IPS DF 19.7 (cell line): Measurements from ENCODE around the gene OBI1.

Experiments used
- DNase-seq: peaks from one replicate; pipeline ENCODE4 v3.0.0-alpha.2; 2013; ENCODE audit warnings: low read depth, low spot score

The OBI1 gene, protein sequence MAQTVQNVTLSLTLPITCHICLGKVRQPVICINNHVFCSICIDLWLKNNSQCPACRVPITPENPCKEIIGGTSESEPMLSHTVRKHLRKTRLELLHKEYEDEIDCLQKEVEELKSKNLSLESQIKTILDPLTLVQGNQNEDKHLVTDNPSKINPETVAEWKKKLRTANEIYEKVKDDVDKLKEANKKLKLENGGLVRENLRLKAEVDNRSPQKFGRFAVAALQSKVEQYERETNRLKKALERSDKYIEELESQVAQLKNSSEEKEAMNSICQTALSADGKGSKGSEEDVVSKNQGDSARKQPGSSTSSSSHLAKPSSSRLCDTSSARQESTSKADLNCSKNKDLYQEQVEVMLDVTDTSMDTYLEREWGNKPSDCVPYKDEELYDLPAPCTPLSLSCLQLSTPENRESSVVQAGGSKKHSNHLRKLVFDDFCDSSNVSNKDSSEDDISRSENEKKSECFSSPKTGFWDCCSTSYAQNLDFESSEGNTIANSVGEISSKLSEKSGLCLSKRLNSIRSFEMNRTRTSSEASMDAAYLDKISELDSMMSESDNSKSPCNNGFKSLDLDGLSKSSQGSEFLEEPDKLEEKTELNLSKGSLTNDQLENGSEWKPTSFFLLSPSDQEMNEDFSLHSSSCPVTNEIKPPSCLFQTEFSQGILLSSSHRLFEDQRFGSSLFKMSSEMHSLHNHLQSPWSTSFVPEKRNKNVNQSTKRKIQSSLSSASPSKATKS

GRCh38 chr13:78658630-78659449 lies at the start of gene OBI1:
Gene OBI1, minus strand, starts transcription at chr13:78659155. Its CDS starts 35 bp downstream, at chr13:78659120.
- peak; percentile 50 for DNase-seq

GRCh38 chr13:78701383-78701782 lies 42.4 kb upstream of the OBI1 start:
- DNase-seq, result no peak

- DNase-seq, result no peak
These were observed 41.4 kb upstream of the OBI1 start for GRCh38 chr13:78700121-78700910.

DNA sequence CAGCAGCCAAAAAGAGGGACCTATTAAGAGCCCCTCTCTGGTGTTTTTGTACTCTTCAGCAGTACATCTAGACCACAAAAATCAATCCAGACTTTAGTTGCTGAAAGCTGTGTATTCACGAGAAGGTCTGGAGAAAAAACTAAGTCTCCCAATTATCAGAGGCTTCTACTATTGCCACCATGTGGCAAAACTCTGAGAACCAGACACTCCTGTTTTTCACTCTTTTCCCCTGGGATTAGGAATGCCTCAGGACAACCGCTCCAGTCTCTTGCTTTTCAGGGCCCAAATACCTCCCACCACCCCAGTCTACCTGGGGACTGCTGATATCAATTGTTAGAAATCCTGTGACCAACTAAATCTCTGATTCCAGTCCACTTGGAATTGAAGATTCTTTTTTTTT lies 30.1 kb upstream of the OBI1 start:
- DNase-seq, result no peak

GRCh38 chr13:78686461-78686860 lies 27.5 kb upstream of the OBI1 start:
- DNase-seq, result no peak

GRCh38 chr13:78680576-78681350 lies 21.8 kb upstream of the OBI1 start:
- no peak for DNase-seq

DNA sequence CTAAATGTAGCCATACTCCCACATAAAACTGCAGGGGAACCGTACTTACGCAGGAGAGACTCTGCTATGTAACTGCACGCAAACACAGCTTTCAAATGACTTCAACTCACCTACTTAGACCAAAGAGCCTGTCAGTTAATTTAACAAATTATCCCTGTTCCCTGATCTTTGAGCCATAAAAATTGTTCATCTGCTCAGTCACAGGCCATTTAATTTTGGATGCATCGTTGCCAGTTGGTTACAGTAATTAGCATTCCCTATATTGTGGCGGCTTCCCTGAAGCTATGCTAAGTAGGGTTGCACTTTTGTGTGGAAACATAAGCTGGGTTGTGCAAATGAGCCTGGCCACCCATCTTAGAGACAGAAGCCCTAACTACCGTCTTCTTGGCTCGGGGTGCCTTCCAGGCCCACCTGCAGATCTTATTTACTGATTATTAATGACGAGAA lies 21.2 kb upstream of the OBI1 start:
- no peak for DNase-seq

DNA sequence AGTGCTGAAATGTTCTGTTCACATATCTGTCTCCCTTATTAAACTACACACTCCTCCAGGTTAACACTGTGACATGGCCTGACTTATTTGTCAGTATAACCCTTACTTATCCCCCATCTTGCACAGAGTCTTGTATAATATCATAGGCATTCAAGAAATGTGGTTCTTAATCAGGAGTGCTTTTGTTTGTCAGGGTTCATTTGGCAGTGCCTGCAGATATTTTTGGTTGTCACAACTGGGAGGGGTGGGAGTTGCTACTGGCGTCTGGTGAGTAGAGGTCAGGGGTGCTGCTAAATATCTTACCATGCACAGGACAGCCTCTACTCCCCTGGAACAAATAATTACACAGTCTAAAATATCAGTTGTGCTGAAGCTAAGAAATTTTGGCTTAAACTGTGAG lies 20.4 kb upstream of the OBI1 start:
- DNase-seq, result no peak

GRCh38 chr13:78675112-78675511 lies 16.2 kb upstream of the OBI1 start:
- DNase-seq, result no peak

DNA sequence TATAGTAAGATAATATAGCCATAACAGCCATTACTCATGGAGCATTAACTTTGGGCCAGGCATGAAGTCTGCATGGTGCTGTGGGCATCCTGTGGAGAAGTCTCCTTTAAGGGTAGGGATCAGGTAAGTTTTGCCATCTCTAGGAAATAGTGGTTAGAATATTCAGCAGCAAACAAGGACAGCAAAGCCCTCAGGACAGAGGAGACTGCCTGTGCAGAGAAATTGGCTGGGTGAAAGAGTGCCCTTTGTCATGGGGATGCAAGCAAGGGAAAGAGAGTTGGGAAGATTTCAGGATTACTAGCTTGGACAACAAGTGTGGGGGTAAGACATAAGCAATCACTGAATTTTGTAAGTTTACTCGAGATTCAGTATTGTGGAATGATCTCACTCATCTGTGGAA lies 15.7 kb upstream of the OBI1 start:
- DNase-seq, result no peak

- no peak for DNase-seq
These were observed 3.5 kb upstream of the OBI1 start for GRCh38 chr13:78662467-78662866.

DNA sequence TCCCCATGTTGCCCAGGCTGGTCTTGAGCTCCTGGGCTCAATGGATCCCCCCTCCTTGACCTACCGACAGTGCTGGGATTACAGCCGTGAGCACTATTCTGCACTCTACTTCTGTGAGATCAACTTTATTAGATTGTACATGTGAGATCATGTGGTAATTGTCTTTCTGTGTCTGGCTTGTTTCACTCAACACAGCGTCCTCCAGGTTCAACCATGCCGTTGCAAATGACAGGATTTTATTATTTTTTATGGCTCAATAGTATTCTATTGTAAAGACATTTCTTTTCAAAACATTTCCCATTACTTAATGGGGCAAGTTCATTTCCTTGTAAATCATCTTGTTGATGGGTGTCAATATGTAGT lies 1.5 kb upstream of the OBI1 start:
- DNase-seq, result no peak

DNA sequence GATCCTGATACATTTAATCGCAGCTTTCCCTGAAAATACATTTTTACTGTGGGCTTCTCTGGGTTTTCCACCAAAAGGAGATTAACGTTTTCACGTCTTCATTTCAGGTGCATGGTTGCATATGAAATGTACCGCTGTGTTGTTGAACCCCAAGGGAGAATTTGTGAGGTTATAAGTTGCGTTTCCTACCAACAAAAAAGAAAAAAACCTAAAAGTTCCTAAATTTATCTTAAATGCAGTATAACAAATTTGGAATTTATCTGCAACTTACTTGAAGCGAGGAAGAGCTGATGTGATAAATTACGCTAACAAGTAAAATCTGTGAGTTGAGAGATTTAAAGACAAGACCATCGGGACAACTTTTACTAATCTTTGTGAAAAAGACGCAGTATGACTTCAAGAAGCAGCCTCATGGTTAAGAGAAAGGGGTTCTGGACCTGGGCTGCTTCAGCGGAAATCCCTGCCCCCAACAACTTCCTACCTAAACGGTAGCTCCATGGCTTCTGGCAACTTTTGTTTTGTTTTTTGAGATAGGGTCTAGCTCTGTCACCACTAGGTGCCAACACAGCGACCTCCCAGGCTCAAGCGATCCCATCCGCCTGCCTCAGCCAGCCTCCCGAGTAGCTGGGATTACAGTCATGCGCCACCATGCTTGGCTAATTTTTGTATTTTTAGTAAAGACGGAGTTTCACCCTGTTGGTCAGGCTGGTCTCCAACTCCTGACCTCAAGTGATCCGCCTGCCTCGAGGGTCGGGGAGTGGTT lies 958 bp upstream of the OBI1 start:
- peak; percentile 12 for DNase-seq

GRCh38 chr13:78659450-78659730 lies 435 bp upstream of the OBI1 start:
- DNase-seq, result no peak

DNA sequence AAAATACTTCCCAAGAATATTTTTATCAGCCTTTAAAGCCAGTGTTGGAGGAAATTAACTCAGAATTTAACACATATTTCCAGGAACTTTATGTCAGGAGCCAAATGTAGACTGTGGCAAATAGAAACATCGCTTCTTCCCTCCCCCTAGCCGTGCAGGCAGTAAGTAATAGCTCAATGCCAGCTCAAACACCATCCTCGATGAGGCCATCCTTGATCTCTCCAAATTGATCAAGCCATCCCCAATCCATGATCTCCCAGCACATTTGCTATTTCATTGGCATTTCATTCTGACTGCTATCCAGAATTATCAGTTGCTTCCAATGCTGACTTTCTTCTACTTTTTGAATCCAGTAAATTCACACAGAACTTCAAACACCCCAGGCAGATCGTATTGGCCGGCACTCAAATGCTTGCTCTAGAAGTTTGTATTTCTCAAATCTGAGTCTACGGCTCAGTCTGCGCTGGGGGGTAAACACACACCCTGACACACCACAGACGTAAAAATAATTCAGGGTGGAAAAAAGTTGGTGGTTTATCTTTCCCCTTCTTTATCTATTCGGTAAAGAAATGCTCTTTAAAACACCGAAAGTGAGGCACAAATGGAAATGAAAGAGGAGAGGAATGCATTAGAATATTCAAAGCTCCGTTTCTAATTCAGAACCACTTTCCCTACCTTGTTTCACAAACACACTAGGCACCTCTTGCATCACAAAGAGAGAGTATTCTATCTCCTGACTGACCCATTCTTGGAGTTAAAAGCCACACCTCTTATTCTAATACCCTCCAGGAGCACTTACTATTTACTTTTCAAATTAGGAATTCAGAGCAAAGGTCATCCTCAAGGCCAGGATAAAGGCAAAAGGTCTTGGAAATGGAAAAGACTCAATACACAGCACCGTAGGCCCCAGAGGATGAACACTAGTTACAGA lies 991 bp downstream of the OBI1 start:
- DNase-seq, result peak; percentile 95

DNA sequence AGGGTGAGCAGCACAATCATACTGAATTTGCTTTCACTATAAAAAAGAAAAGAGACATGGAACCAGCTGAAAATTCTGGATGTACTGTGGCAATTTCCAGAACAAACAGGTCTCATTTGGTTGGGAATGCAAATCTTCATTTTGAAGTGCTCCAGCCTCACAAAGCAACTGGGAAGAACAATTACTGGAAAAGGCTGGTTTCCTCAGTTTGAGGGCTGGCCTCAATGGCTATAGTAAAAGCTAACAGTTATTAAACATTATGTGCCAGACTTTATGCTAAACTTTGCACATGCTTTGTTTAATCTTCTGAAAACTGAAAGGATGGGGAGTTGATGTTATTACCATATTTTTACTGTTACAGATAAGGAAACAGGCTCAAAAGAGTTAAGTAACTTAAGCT lies 3.0 kb downstream of the OBI1 start:
- no peak for DNase-seq

- no peak for DNase-seq
These were observed 3.9 kb downstream of the OBI1 start for GRCh38 chr13:78655007-78655406.

GRCh38 chr13:78652651-78653050 lies 6.3 kb downstream of the OBI1 start:
- DNase-seq, result no peak

- no peak for DNase-seq
These were observed 8.3 kb downstream of the OBI1 start for GRCh38 chr13:78650717-78651083.
